ENCODE data around the gene MAP4. TPM values are rescaled to one million over a fixed set of nuclear protein-coding genes. Genes with fewer than 3 reads are reported as not detected.
"Not testable (repeated sequence)": the region's sequence is repeated elsewhere in the genome, so short reads cannot be mapped to it uniquely, and the experiment has no call there.

The MAP4 gene
- total and polyA plus RNA-seq, 11 donors: 206 to 1,422 (median 771) TPM

- TF ChIP-seq, protein P1, sequence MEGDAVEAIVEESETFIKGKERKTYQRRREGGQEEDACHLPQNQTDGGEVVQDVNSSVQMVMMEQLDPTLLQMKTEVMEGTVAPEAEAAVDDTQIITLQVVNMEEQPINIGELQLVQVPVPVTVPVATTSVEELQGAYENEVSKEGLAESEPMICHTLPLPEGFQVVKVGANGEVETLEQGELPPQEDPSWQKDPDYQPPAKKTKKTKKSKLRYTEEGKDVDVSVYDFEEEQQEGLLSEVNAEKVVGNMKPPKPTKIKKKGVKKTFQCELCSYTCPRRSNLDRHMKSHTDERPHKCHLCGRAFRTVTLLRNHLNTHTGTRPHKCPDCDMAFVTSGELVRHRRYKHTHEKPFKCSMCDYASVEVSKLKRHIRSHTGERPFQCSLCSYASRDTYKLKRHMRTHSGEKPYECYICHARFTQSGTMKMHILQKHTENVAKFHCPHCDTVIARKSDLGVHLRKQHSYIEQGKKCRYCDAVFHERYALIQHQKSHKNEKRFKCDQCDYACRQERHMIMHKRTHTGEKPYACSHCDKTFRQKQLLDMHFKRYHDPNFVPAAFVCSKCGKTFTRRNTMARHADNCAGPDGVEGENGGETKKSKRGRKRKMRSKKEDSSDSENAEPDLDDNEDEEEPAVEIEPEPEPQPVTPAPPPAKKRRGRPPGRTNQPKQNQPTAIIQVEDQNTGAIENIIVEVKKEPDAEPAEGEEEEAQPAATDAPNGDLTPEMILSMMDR (IDR thresholded peaks at IDR 0.05): no peak
- no peak for TF ChIP-seq POLR2A (IDR thresholded peaks at IDR 0.05)
- Histone ChIP-seq H3K36me3 (peaks cover 0 to 15% (median 3%) of the 10 kb centered on the region in 9 donors), H3K4me3 (peak overlapping the region in 8 of 12 donors; percentile 22 to 50 (median 42)), H3K4me1 (peaks cover 0 to 97% (median 60%) of the 10 kb centered on the region in 12 donors), H3K9me3 (no peaks in the 10 kb centered on the region), H3K27ac (peak overlapping the region; percentile 58 to 87 (median 80)), H3K27me3 (no peaks in the 10 kb centered on the region)
- ATAC-seq (peak; percentile 88 to 92 (median 89)), DNase-seq (peak in 3 of 5 donors; percentile 37 to 55 (median 38))
- intact Hi-C loops (cut with DNase I): loop anchor here in 5 of 10 donors (2.0 to 10.0 kb wide), 3 partner anchors 23 to 74 kb away; no protein-coding TSS in a partner anchor
Observed at GRCh38 chr3:48013288-48013980, 2.8 kb downstream of the MAP4 start.

DNA sequence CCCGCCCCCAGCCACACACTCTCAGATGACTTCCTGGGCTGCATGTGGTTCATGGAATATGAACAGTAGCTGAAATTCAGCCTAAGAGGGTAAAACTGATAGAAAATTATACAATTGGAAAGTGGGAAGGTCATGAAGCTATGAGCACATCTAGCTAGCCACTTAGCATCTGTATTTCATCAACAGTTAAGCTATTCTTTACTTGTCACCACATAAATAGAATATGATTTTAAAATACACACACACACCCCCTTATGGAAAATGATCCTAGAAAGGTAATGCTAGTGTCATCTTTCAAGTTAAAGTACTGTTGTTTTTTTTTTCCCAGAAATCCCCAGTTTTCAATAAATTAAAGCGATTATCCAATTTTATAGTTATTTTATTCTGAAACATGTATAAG lies 3.6 kb downstream of the MAP4 start:
- 86 to 89% (median 87%) methylated on average over 2 of the region's 2 CpGs for WGBS, 4 donors
- ATAC-seq: peak in 2 of 4 donors; percentile 20 to 27
- intact Hi-C loops (cut with DNase I): loop anchor here in 5 of 10 donors (2.0 to 10.0 kb wide), 3 partner anchors 22 to 75 kb away; no protein-coding TSS in a partner anchor
- DNase-seq: no peak
- Histone ChIP-seq H3K4me1 (peaks cover 0 to 97% (median 55%) of the 10 kb centered on the region in 12 donors), H3K27me3 (no peaks in the 10 kb centered on the region), H3K27ac (peak overlapping the region in 11 of 12 donors; percentile 38 to 87 (median 81)), H3K4me3 (peak overlapping the region in 8 of 12 donors; percentile 1 to 26 (median 12)), H3K9me3 (no peaks in the 10 kb centered on the region), H3K36me3 (peaks cover 0 to 11% (median 3%) of the 10 kb centered on the region in 9 donors)
- no peak for TF ChIP-seq POLR2A (IDR thresholded peaks at IDR 0.05)
- TF ChIP-seq, protein P1 (IDR thresholded peaks at IDR 0.05): no peak

DNA sequence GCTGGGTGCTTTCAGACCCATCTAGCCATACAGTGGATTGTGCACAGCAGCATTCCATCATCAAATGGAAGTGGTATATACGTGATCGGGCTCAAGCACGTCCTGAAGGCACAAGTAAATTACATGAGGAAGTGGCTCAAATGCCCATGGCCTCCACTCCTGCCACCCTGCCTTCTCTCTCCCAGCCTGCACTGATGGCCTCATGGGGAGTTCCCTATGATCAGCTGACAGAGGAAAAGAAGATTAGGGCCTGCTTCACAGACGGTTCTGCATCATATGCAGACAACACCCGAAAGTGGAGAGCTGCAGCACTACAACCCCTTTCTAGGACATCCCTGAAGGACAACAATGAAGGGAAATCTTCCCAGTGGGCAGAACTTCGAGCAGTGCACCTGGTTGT lies 8.2 kb downstream of the MAP4 start:
- 66 to 74% (median 72%) methylated on average over 6 of the region's 6 CpGs for WGBS, 4 donors
- H3K36me3 ChIP-seq; H3K27me3 ChIP-seq; H3K27ac ChIP-seq; intact Hi-C loops (cut with DNase I); H3K9me3 ChIP-seq; DNase-seq; H3K4me3 ChIP-seq; ATAC-seq: not testable (repeated sequence)
- H3K4me1 ChIP-seq: peaks cover 0 to 78% (median 30%) of the 10 kb centered on the region in 12 donors

DNA sequence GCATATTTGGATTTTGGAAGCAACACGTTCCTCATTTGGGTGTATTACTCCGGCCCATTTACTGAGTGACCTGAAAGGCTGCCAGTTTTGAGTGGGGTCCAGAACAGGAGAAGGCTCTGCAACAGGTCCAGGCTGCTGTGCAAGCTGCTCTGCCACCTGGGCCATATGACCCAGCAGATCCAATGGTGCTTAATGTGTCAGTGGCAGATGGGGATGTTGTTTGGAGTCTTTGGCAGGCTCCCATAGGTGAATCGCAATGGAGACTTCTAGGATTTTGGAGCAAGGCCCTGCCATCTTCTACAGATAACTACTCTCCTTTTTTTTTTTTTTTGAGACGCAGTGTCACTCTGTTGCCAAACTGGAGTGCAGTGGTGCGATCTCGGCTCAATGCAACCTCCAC lies 8.9 kb downstream of the MAP4 start:
- H3K4me1 ChIP-seq: peaks cover 0 to 71% (median 23%) of the 10 kb centered on the region in 12 donors
- H3K9me3 ChIP-seq; ATAC-seq; H3K36me3 ChIP-seq; intact Hi-C loops (cut with DNase I); H3K4me3 ChIP-seq; H3K27me3 ChIP-seq; H3K27ac ChIP-seq; DNase-seq: not testable (repeated sequence)
- 78 to 84% (median 82%) methylated on average over 6 of the region's 6 CpGs for WGBS, 4 donors

DNA sequence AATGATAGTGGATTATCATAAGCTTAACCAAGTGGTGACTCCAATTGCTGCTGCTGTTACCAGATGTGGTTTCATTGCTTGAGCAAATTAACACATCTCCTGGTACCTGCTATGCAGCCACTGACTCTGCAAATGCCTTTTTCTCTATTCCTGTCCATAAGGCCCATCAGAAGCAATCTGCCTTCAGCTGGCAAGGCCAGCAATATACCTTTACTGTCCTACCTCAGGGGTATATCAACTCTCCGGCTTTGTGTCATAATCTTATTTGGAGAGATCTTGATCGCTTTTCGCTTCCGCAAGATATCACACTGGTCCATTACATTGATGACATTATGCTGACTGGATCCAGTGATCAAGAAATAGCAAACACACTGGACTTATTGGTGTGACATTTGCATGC lies 9.4 kb downstream of the MAP4 start:
- H3K4me3 ChIP-seq; ATAC-seq; DNase-seq; H3K27ac ChIP-seq; H3K9me3 ChIP-seq; intact Hi-C loops (cut with DNase I); H3K36me3 ChIP-seq; H3K27me3 ChIP-seq: not testable (repeated sequence)
- peaks cover 0 to 65% (median 18%) of the 10 kb centered on the region in 12 donors for H3K4me1 ChIP-seq
- WGBS, 4 donors: 96 to 100% (median 98%) methylated on average over 4 of the region's 4 CpGs

Data from heart left ventricle (tissue), 16 donors.